HUES48 (cell line): ENCODE measurements around the gene CPB1.
"Not testable (repeated sequence)": the region's sequence is repeated elsewhere in the genome, so short reads cannot be mapped to it uniquely, and the experiment has no call there.

Experiments
- H3K27ac ChIP-seq: one replicate; pipeline ENCODE4 v1.7.0; 2013; ENCODE audit warnings: low read depth, low read length, inconsistent platforms
- H3K27me3 ChIP-seq: 2 replicates; pipeline ENCODE4 v1.6.1; 2013; ENCODE audit warnings: mild to moderate bottlenecking, low read length; ENCODE audit not compliant: control insufficient read depth, insufficient read depth
- H3K36me3 ChIP-seq: 2 replicates; pipeline ENCODE4 v1.6.1; 2013; ENCODE audit warnings: low read length; ENCODE audit not compliant: control insufficient read depth, insufficient read depth
- H3K4me1 ChIP-seq: 2 replicates; pipeline ENCODE4 v1.6.1; 2013; ENCODE audit warnings: mild to moderate bottlenecking, low read length; ENCODE audit not compliant: control insufficient read depth, insufficient read depth
- H3K4me3 ChIP-seq: 2 replicates; pipeline ENCODE4 v1.5.1; 2013; ENCODE audit warnings: mild to moderate bottlenecking, low read depth, low read length
- H3K9ac ChIP-seq: 2 replicates; pipeline ENCODE4 v1.6.1; 2013; ENCODE audit warnings: mild to moderate bottlenecking, low read depth, low read length, moderate library complexity
- H3K9me3 ChIP-seq: 2 replicates; pipeline ENCODE4 v1.6.1; 2013; ENCODE audit warnings: low read length; ENCODE audit not compliant: control insufficient read depth, insufficient read depth

Gene CPB1

GRCh38 chr3:148827585-148827984, at the start of gene CPB1:
Gene CPB1, plus strand, starts transcription at chr3:148827811. Its CDS starts 13 bp downstream, at chr3:148827824.
- Histone ChIP-seq H3K27ac (no peak within 1 kb of the TSS), H3K4me3 (no peak within 1 kb of the TSS), H3K9ac (no peak within 1 kb of the TSS), H3K4me1 (no peaks in the 10 kb centered on the region), H3K36me3 (no peaks in the 10 kb centered on the region), H3K27me3 (no peaks in the 10 kb centered on the region), H3K9me3 (no peaks in the 10 kb centered on the region)

- H3K27me3 ChIP-seq = no peaks in the 10 kb centered on the region
- H3K4me1 ChIP-seq = no peaks in the 10 kb centered on the region
- no peaks in the 10 kb centered on the region for H3K36me3 ChIP-seq
- no peak overlapping the region for H3K27ac ChIP-seq
- H3K9ac ChIP-seq = no peak overlapping the region
- no peaks in the 10 kb centered on the region for H3K9me3 ChIP-seq
- no peak overlapping the region for H3K4me3 ChIP-seq
Observed at GRCh38 chr3:148778926-148779325, 48.7 kb upstream of the CPB1 start.

GRCh38 chr3:148785026-148785425, 42.6 kb upstream of the CPB1 start:
- not testable (repeated sequence) for H3K9me3 ChIP-seq, H3K4me3 ChIP-seq, H3K9ac ChIP-seq, H3K27ac ChIP-seq, H3K4me1 ChIP-seq, H3K27me3 ChIP-seq, H3K36me3 ChIP-seq

GRCh38 chr3:148786159-148786558, 41.5 kb upstream of the CPB1 start:
- H3K27ac ChIP-seq, H3K36me3 ChIP-seq, H3K4me1 ChIP-seq, H3K27me3 ChIP-seq, H3K4me3 ChIP-seq, H3K9ac ChIP-seq, H3K9me3 ChIP-seq: not testable (repeated sequence)

GRCh38 chr3:148789146-148789545, 38.5 kb upstream of the CPB1 start:
- Histone ChIP-seq H3K9me3 (peaks cover 7% of the 10 kb centered on the region), H3K4me1 (peaks cover 7% of the 10 kb centered on the region; the same call in 1 of the 2 replicates), H3K4me3 (no peak overlapping the region), H3K9ac (no peak overlapping the region), H3K36me3 (no peaks in the 10 kb centered on the region), H3K27me3 (no peaks in the 10 kb centered on the region), H3K27ac (no peak overlapping the region)

GRCh38 chr3:148789906-148790305, 37.7 kb upstream of the CPB1 start:
- H3K4me1 ChIP-seq = peaks cover 7% of the 10 kb centered on the region; the same call in 1 of the 2 replicates
- no peaks in the 10 kb centered on the region for H3K36me3 ChIP-seq
- no peaks in the 10 kb centered on the region for H3K27me3 ChIP-seq
- H3K9ac ChIP-seq = no peak overlapping the region
- H3K27ac ChIP-seq = no peak overlapping the region
- H3K9me3 ChIP-seq = peaks cover 7% of the 10 kb centered on the region
- no peak overlapping the region for H3K4me3 ChIP-seq

GRCh38 chr3:148790370-148790769, 37.2 kb upstream of the CPB1 start:
- Histone ChIP-seq H3K9me3 (peaks cover 7% of the 10 kb centered on the region), H3K4me3 (no peak overlapping the region), H3K27ac (no peak overlapping the region), H3K27me3 (no peaks in the 10 kb centered on the region), H3K36me3 (no peaks in the 10 kb centered on the region), H3K9ac (no peak overlapping the region), H3K4me1 (peaks cover 7% of the 10 kb centered on the region; the same call in 1 of the 2 replicates)

GRCh38 chr3:148790851-148791735, 36.5 kb upstream of the CPB1 start:
- H3K27ac ChIP-seq = no peak overlapping the region

GRCh38 chr3:148791920-148792319, 35.7 kb upstream of the CPB1 start:
- Histone ChIP-seq H3K4me1 (peaks cover 11% of the 10 kb centered on the region), H3K27ac (no peak overlapping the region), H3K9me3 (peaks cover 2% of the 10 kb centered on the region), H3K36me3 (no peaks in the 10 kb centered on the region), H3K4me3 (no peak overlapping the region), H3K9ac (no peak overlapping the region), H3K27me3 (no peaks in the 10 kb centered on the region)

More at GRCh38 chr3:148790851-148791735, 36.5 kb upstream of the CPB1 start:
- Histone ChIP-seq H3K4me1 (peaks cover 7% of the 10 kb centered on the region; the same call in 1 of the 2 replicates), H3K27me3 (no peaks in the 10 kb centered on the region), H3K4me3 (no peak overlapping the region), H3K36me3 (no peaks in the 10 kb centered on the region), H3K9me3 (peaks cover 7% of the 10 kb centered on the region), H3K9ac (no peak overlapping the region)

- Histone ChIP-seq H3K4me3 (no peak overlapping the region), H3K4me1 (peaks cover 17% of the 10 kb centered on the region), H3K9ac (no peak overlapping the region), H3K9me3 (no peaks in the 10 kb centered on the region), H3K27ac (no peak overlapping the region), H3K27me3 (no peaks in the 10 kb centered on the region), H3K36me3 (no peaks in the 10 kb centered on the region)
Observed at GRCh38 chr3:148792516-148792915, 35.1 kb upstream of the CPB1 start.

- Histone ChIP-seq H3K9ac (no peak overlapping the region), H3K27ac (no peak overlapping the region), H3K36me3 (no peaks in the 10 kb centered on the region), H3K4me1 (peaks cover 27% of the 10 kb centered on the region), H3K27me3 (no peaks in the 10 kb centered on the region), H3K9me3 (no peaks in the 10 kb centered on the region), H3K4me3 (no peak overlapping the region)
Observed at GRCh38 chr3:148796799-148797198, 30.8 kb upstream of the CPB1 start.
